Heart right ventricle (tissue), 16 donors: ENCODE results near the gene GAS6. TPM values are rescaled to one million over a fixed set of nuclear protein-coding genes. Genes with fewer than 3 reads are reported as not detected.
"Not testable (repeated sequence)": the region's sequence is repeated elsewhere in the genome, so short reads cannot be mapped to it uniquely, and the experiment has no call there.

Experiments
- ATAC-seq, 8 donors: fragments of 200-7000 bp; cut with Tn5 transposase; one replicate each; pipeline ENCODE4 v1.9.1; 2020; ENCODE audit warnings: mild to moderate bottlenecking in 8 of 8, moderate library complexity in 8 of 8, moderate number of reproducible peaks in 1 of 8
- DNase-seq, 2 donors: peaks; one replicate each; pipeline ENCODE4 v3.0.0-alpha.2; 2020
- H3K27ac ChIP-seq, 10 donors: fragments of 200-600 bp; sonication (generic) in 2 of 10; one replicate each; pipeline versions ENCODE4 v1.5.0 to v1.8.0; 2020 to 2022; ENCODE audit warnings: mild to moderate bottlenecking in 3 of 10
- H3K27me3 ChIP-seq, 7 donors: fragments of 200-600 bp; one replicate each; pipeline ENCODE4 v1.8.0; 2021 to 2022; ENCODE audit warnings: mild to moderate bottlenecking in 2 of 7
- H3K36me3 ChIP-seq, 9 donors: fragments of 200-600 bp; sonication (generic) in 1 of 9; one replicate each; pipeline versions ENCODE4 v1.5.0 to v1.8.0; 2020 to 2022; ENCODE audit warnings: mild to moderate bottlenecking in 2 of 9
- H3K4me1 ChIP-seq, 9 donors: fragments of 200-600 bp; sonication (generic) in 1 of 9; one replicate each; pipeline versions ENCODE4 v1.5.0 to v1.8.0; 2020 to 2022; ENCODE audit warnings: mild to moderate bottlenecking in 4 of 9
- H3K4me3 ChIP-seq, 10 donors: fragments of 200-600 bp; sonication (generic) in 2 of 10; one replicate each; pipeline versions ENCODE4 v1.5.0 to v1.8.0; 2020 to 2022; ENCODE audit warnings: mild to moderate bottlenecking in 7 of 10, moderate library complexity in 2 of 10
- H3K9me3 ChIP-seq, 11 donors: fragments of 200-600 bp in 10 of 11; sonication (generic) in 2 of 11; one replicate each; pipeline versions ENCODE4 v1.5.0 to v1.8.0; 2013 to 2022; ENCODE audit warnings: mild to moderate bottlenecking in 2 of 11, control low read depth in 1 of 11, moderate library complexity in 1 of 11
- CTCF ChIP-seq, 9 donors: fragments of 200-600 bp; sonication (generic) in 2 of 9; IDR thresholded peaks; one replicate each; pipeline versions ENCODE4 v1.5.0 to v1.8.0; 2021 to 2022; ENCODE audit warnings: antibody characterized with exemption in 9 of 9, mild to moderate bottlenecking in 5 of 9, moderate library complexity in 1 of 9
- WGBS, 2 donors: extraction: QIAGEN DNeasy Blood & Tissue Kit; methylation state at CpG; one replicate each; pipeline ENCODE4 v1.1.7; 2013; ENCODE audit warnings: inconsistent platforms in 1 of 2; 5-methylcytosine and 5-hydroxymethylcytosine counted together
- intact Hi-C, 10 donors: fragments of 100-400 bp; cut with DNase I; formaldehyde crosslinking; loops; one replicate each; pipeline versions ENCODE4 v1.11.1 to v1.14.2; 2022
- polyA plus RNA-seq, 2 donors: library from polyadenylated mRNA; stranded (reverse); fragments of 200-250 nt; gene quantifications; one replicate each; pipeline ENCODE4 v1.2.3, GENCODE V29; 2013
- total RNA-seq, 10 donors: library from RNA; stranded (reverse); fragmentation: NEBNext Ultra II Directional in 3 of 10; extraction: Animal tissue kit (Norgen Biotek cat#: 25700) in 3 of 10; gene quantifications; one replicate each; pipeline versions ENCODE4 v1.2.1 to v1.2.4, GENCODE V29; 2021 to 2023
- donor health status: Arrhythmogenic right ventricular cardiomyopathy.
- donor health status: ischemic (EF 13 %, LVEDD 7.1; RV severe dilation, severe dysfunction).
- donor health status: healthy with polysubstance abuse.
- donor health status: DM: no; HTN: yes; CAD: no.
- donor health status: DM: no; HTN: no; CAD: no.
- donor health status: ischemic (EF 25% LVEDD 6.9; RV normal size, moderate dysfunction).
- donor health status: ischemic (EF 25% LVEDD 5.7; RV mildly dilated, moderate dysfunction).
- donor health status: healthy.
- donor health status: DM: yes; HTN: yes; CAD: no.
- donor health status: Ischemic cardiomyopathy.
- donor health status: ischemic (EF 35%, LVEDD 5.7; RV mildly dilated, moderate dysfunction).
- donor health status: nonischemic (EF 11% LVEDD 7.7; RV severe dilation, severe dysfunction).
- donor health status: DM: yes; HTN: yes; CAD: no.
- donor health status: PGD.
- donor health status: ischemic (EF 29% LVEDD 5.4; RV normal size, mild dysfunction).
- donor health status: nonischemic (EF 23%, LVEDD 6.1; RV moderate dilation, normal function).

Gene GAS6
- total and polyA plus RNA-seq, 12 donors, result 113 to 280 (median 174) TPM

GRCh38 chr13:113827021-113827420 is 36.9 kb downstream of the GAS6 start:
- H3K9me3 ChIP-seq, result no peaks in the 10 kb centered on the region
- no peak overlapping the region for H3K27ac ChIP-seq
- intact Hi-C loops, result no loop called here
- DNase-seq (no peak), ATAC-seq (no peak)
- no peak overlapping the region for H3K4me3 ChIP-seq
- TF ChIP-seq CTCF (IDR thresholded peaks at IDR 0.05), result no peak
- H3K36me3 ChIP-seq, result peaks cover 0 to 79% (median 56%) of the 10 kb centered on the region in 9 donors
- WGBS, 2 donors, result 87 to 92% methylated on average over 19 of the region's 19 CpGs
- H3K4me1 ChIP-seq, result peaks cover under 1 to 9% (median 6%) of the 10 kb centered on the region in 9 donors
- H3K27me3 ChIP-seq, result no peaks in the 10 kb centered on the region

DNA sequence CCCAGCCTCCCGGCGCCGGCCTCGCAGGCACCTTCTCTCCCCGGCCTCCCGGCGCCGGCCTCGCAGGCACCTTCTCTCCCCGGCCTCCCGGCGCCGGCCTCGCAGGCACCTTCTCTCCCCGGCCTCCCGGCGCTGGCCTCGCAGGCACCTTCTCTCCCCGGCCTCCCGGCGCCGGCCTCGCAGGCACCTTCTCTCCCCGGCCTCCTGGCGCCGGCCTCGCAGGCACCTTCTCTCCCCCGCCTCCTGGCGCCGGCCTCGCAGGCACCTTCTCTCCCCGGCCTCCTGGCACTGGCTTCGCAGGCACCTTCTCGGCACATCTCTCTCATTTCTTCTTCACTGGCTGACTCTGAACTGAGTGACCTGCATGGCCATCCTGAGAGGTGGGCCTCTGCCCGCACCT is 37.4 kb downstream of the GAS6 start:
- intact Hi-C loops, H3K27ac ChIP-seq, H3K4me3 ChIP-seq, DNase-seq, H3K9me3 ChIP-seq, H3K27me3 ChIP-seq, ATAC-seq: not testable (repeated sequence)
- 92% methylated on average over 16 to 30 of the region's 35 CpGs for WGBS, 2 donors
- H3K4me1 ChIP-seq, result peaks cover 7 to 15% (median 12%) of the 10 kb centered on the region in 9 donors
- H3K36me3 ChIP-seq, result peaks cover 0 to 82% (median 58%) of the 10 kb centered on the region in 9 donors

- ATAC-seq (no peak), DNase-seq (no peak)
- intact Hi-C loops, result no loop called here
- H3K36me3 ChIP-seq, result peaks cover 0 to 76% (median 53%) of the 10 kb centered on the region in 9 donors
- H3K4me1 ChIP-seq, result peaks cover 12 to 21% (median 18%) of the 10 kb centered on the region in 9 donors
- H3K27me3 ChIP-seq, result no peaks in the 10 kb centered on the region
- no peak overlapping the region for H3K27ac ChIP-seq
- H3K4me3 ChIP-seq, result no peak overlapping the region
- no peaks in the 10 kb centered on the region for H3K9me3 ChIP-seq
- WGBS, 2 donors, result 80% methylated on average over 16 of the region's 16 CpGs
- TF ChIP-seq CTCF (IDR thresholded peaks at IDR 0.05), result no peak
These were observed 38.0 kb downstream of the GAS6 start for GRCh38 chr13:113825841-113826240.

- DNase-seq (no peak), ATAC-seq (no peak)
- Histone ChIP-seq H3K9me3 (no peaks in the 10 kb centered on the region), H3K4me1 (peaks cover 29 to 42% (median 38%) of the 10 kb centered on the region in 9 donors), H3K36me3 (peaks cover 0 to 72% (median 53%) of the 10 kb centered on the region in 9 donors), H3K27me3 (no peaks in the 10 kb centered on the region), H3K27ac (no peak overlapping the region), H3K4me3 (no peak overlapping the region)
- 95 to 96% methylated on average over 19 of the region's 19 CpGs for WGBS, 2 donors
- intact Hi-C loops, result loop anchor here in 3 of 10 donors (5.0 kb wide), 1 partner anchor 39 kb away; the partner anchor contains the start of gene GAS6 (in 3 of the 3)
- no peak for TF ChIP-seq CTCF (IDR thresholded peaks at IDR 0.05)
These were observed 40.1 kb downstream of the GAS6 start for GRCh38 chr13:113823771-113824170.

GRCh38 chr13:113822956-113823744 is 40.7 kb downstream of the GAS6 start:
- ATAC-seq (no peak), DNase-seq (no peak)
- WGBS, 2 donors, result 91 to 92% methylated on average over 45 of the region's 45 CpGs
- Histone ChIP-seq H3K4me1 (peaks cover 35 to 48% (median 44%) of the 10 kb centered on the region in 9 donors), H3K4me3 (no peak overlapping the region), H3K27ac (no peak overlapping the region), H3K27me3 (no peaks in the 10 kb centered on the region), H3K36me3 (peaks cover 0 to 67% (median 49%) of the 10 kb centered on the region in 9 donors), H3K9me3 (no peaks in the 10 kb centered on the region)
- intact Hi-C loops, result loop anchor here in 3 of 10 donors (5.0 kb wide), 1 partner anchor 39 kb away; the partner anchor contains the start of gene GAS6 (in 3 of the 3)
- TF ChIP-seq CTCF (IDR thresholded peaks at IDR 0.05), result no peak
